HEK293 (cell line): ENCODE measurements around the gene DOK6.

Experiments
- CTCF ChIP-seq: fragments of 450-650 bp; formaldehyde crosslinking; IDR thresholded peaks from 2 replicates; pipeline ENCODE4 v1.5.1; 2016; ENCODE audit warnings: missing biosample characterization, missing genetic modification characterization
- GLI4 ChIP-seq: fragments of 450-650 bp; formaldehyde crosslinking; IDR thresholded peaks from 2 replicates; pipeline ENCODE4 v1.5.1; 2016; ENCODE audit warnings: missing biosample characterization, missing genetic modification characterization
- ZNF184 ChIP-seq: fragments of 450-650 bp; IDR thresholded peaks from 2 replicates; pipeline ENCODE4 v1.5.1; 2018; ENCODE audit warnings: missing biosample characterization, mild to moderate bottlenecking, missing genetic modification characterization
- ZNF24 ChIP-seq: fragments of 450-650 bp; formaldehyde crosslinking; IDR thresholded peaks from 2 replicates; pipeline ENCODE4 v1.5.1; 2016; ENCODE audit warnings: missing biosample characterization, missing genetic modification characterization
- ZNF324 ChIP-seq: fragments of 450-650 bp; formaldehyde crosslinking; IDR thresholded peaks from 2 replicates; pipeline ENCODE4 v1.5.1; 2016; ENCODE audit warnings: missing biosample characterization, missing genetic modification characterization
- ZNF350 ChIP-seq: fragments of 450-650 bp; formaldehyde crosslinking; IDR thresholded peaks from 2 replicates; pipeline ENCODE4 v1.5.0; 2017; ENCODE audit warnings: missing biosample characterization, mild to moderate bottlenecking, missing genetic modification characterization
- ZNF529 ChIP-seq: fragments of 450-650 bp; formaldehyde crosslinking; IDR thresholded peaks from 2 replicates; pipeline ENCODE4 v1.5.1; 2017; ENCODE audit warnings: missing genetic modification characterization, missing biosample characterization; ENCODE audit not compliant: insufficient replicate concordance
- ZNF629 ChIP-seq: fragments of 450-650 bp; formaldehyde crosslinking; IDR thresholded peaks from 2 replicates; pipeline ENCODE4 v1.5.1; 2017; ENCODE audit warnings: missing biosample characterization, missing genetic modification characterization
- ZNF707 ChIP-seq: fragments of 450-650 bp; formaldehyde crosslinking; IDR thresholded peaks from 2 replicates; pipeline ENCODE4 v1.5.1; 2016; ENCODE audit warnings: missing biosample characterization, missing genetic modification characterization
- TF ChIP-seq, protein P1 (sequence below): fragments of 450-650 bp; formaldehyde crosslinking; IDR thresholded peaks from 2 replicates; pipeline ENCODE4 v1.5.1; 2016; ENCODE audit warnings: missing biosample characterization, missing genetic modification characterization

DNA sequence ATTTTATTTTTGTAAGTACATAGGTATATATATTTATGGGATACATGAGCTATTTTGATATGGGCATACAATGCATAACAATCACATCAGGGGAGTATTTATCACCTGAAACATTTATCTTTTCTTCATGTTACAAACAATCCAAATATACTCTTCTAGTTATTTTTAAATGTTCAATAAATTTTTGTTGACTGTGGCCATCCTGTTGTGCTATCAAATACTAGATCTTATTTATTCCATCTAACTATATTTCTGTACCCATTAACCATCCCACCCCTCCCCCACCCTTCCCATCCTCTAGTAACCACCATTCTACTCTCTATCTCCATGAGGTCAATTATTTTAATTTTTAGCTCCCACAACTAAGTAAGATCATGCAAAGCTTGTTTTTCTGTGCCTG is 390.0 kb downstream of the DOK6 start:
- no peak for TF ChIP-seq ZNF529 (tag by site-specific recombination)
- no peak for TF ChIP-seq ZNF350 (tag by site-specific recombination)
- TF ChIP-seq, protein P1, sequence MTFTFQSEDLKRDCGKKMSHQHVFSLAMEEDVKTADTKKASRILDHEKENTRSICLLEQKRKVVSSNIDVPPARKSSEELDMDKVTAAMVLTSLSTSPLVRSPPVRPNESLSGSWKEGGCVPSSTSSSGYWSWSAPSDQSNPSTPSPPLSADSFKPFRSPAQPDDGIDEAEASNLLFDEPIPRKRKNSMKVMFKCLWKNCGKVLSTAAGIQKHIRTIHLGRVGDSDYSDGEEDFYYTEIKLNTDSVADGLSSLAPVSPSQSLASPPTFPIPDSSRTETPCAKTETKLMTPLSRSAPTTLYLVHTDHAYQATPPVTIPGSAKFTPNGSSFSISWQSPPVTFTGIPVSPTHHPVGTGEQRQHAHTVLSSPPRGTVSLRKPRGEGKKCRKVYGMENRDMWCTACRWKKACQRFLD (tag by site-specific recombination): no peak
- TF ChIP-seq ZNF24 (tag by site-specific recombination): no peak
- TF ChIP-seq ZNF629 (tag by site-specific recombination): no peak
- TF ChIP-seq ZNF184 (tag by site-specific recombination): no peak
- no peak for TF ChIP-seq ZNF324 (tag by site-specific recombination)
- no peak for TF ChIP-seq CTCF (tag by site-specific recombination)
- no peak for TF ChIP-seq GLI4
- no peak for TF ChIP-seq ZNF707 (tag by site-specific recombination)
